Caco-2 (cell line): Measurements from ENCODE around the gene PTTG1IP2. TPM values are rescaled to one million over a fixed set of nuclear protein-coding genes. Genes with fewer than 3 reads are reported as not detected.

Experiments
- BruUV-seq: library from RNA; stranded (reverse); fragments of 400-500 nt; replicated peaks from 2 replicates; lab custom pipeline; 2021; lab: Mats Ljungman, UMichigan
- CTCF ChIA-PET: fragments of 300-600 bp; sonication (Branson Sonifier 250); formaldehyde crosslinking; loops from one replicate; lab custom pipeline; 2022; ENCODE audit warnings: antibody characterized with exemption; lab: Charles Lee
- POLR2A ChIA-PET: fragments of 300-600 bp; sonication (Branson Sonifier 250); formaldehyde crosslinking; loops from one replicate; lab custom pipeline; 2022; ENCODE audit warnings: antibody characterized with exemption; lab: Charles Lee
- DNase-seq, 2 experiments: peaks; one replicate each; pipeline versions ENCODE4 v3.0.0 to v3.0.0-alpha.2; 2020 to 2022
- H3K27me3 ChIP-seq: replicated peaks from 2 replicates; pipeline ENCODE4 v1.6.0; 2011; ENCODE audit warnings: low read length; ENCODE audit not compliant: control insufficient read depth, insufficient read depth
- H3K36me3 ChIP-seq: 2 replicates; pipeline ENCODE4 v1.5.1; 2011; ENCODE audit warnings: low read length; ENCODE audit not compliant: control insufficient read depth, insufficient read depth
- H3K4me1 ChIP-seq: fragments of 250-450 bp; sonication (Bioruptor Pico); 2 replicates; pipeline ENCODE4 v1.5.1; 2020; ENCODE audit warnings: mild to moderate bottlenecking
- H3K4me3 ChIP-seq: 2 replicates; pipeline ENCODE4 v1.5.1; 2011; ENCODE audit warnings: low read depth, mild to moderate bottlenecking, control low read depth, low read length
- H3K9me3 ChIP-seq: fragments of 250-450 bp; sonication (Bioruptor Pico); 2 replicates; pipeline ENCODE4 v1.5.1; 2020; ENCODE audit warnings: mild to moderate bottlenecking, moderate library complexity
- H3K27ac Mint-ChIP-seq: one replicate; pipeline ENCODE4 v1.8.0; 2022; ENCODE audit warnings: mixed read lengths; ENCODE audit not compliant: unreplicated experiment
- H3K27me3 Mint-ChIP-seq: one replicate; pipeline ENCODE4 v1.8.0; 2022; ENCODE audit warnings: mixed read lengths; ENCODE audit not compliant: insufficient read depth, unreplicated experiment
- H3K36me3 Mint-ChIP-seq: one replicate; pipeline ENCODE4 v1.8.0; 2022; ENCODE audit warnings: mild to moderate bottlenecking, mixed read lengths; ENCODE audit not compliant: insufficient read depth, unreplicated experiment
- H3K4me1 Mint-ChIP-seq: one replicate; pipeline ENCODE4 v1.8.0; 2022; ENCODE audit warnings: low read depth, mixed read lengths; ENCODE audit not compliant: unreplicated experiment
- H3K4me3 Mint-ChIP-seq: one replicate; pipeline ENCODE4 v1.8.0; 2022; ENCODE audit warnings: mild to moderate bottlenecking, moderate library complexity, mixed read lengths; ENCODE audit not compliant: unreplicated experiment
- H3K9me3 Mint-ChIP-seq: one replicate; pipeline ENCODE4 v1.8.0; 2022; ENCODE audit warnings: mixed read lengths; ENCODE audit not compliant: unreplicated experiment
- CTCF ChIP-seq, 2 experiments: fragments of 200-600 bp in 1 of 2; IDR thresholded peaks; 1 replicate in 1 of 2; 2 replicates in 1 of 2; pipeline versions ENCODE4 v1.5.1 to v1.8.0; 2011 to 2022; ENCODE audit warnings: antibody characterized with exemption in 1 of 2, control low read depth in 1 of 2, inconsistent platforms in 1 of 2, low read depth in 1 of 2, low read length in 1 of 2, mild to moderate bottlenecking in 1 of 2, moderate library complexity in 1 of 2; ENCODE audit not compliant: insufficient read depth in 1 of 2, severe bottlenecking in 1 of 2, unreplicated experiment in 1 of 2
- intact Hi-C: fragments of 100-400 bp; cut with micrococcal nuclease; formaldehyde crosslinking; loops from one replicate; pipeline ENCODE4 v1.10.0; 2022; ENCODE audit not compliant: unreplicated experiment
- total RNA-seq: library from RNA; stranded (reverse); gene quantifications from 2 replicates; pipeline ENCODE4 v1.2.3, GENCODE V29; 2022

Gene PTTG1IP2
- total RNA-seq, 1 experiment from 2014 or later: not detected

- Mint-ChIP-seq H3K27me3 (peaks cover 15% of the 10 kb centered on the region), H3K4me3 (no peak overlapping the region), H3K4me1 (no peaks in the 10 kb centered on the region), H3K27ac (no peak overlapping the region), H3K36me3 (no peaks in the 10 kb centered on the region), H3K9me3 (no peaks in the 10 kb centered on the region)
- intact Hi-C loops: no loop called here
- no TSS peak for BruUV-seq
- DNase-seq: no peak
- Histone ChIP-seq H3K27me3 (no peaks in the 10 kb centered on the region), H3K4me1 (no peaks in the 10 kb centered on the region), H3K9me3 (no peaks in the 10 kb centered on the region; the same call in 1 of the 2 replicates), H3K4me3 (no peak overlapping the region), H3K36me3 (no peaks in the 10 kb centered on the region)
- ChIA-PET CTCF (interaction anchor here (1.8 kb wide), 1 partner anchor 484 kb away, joined by 9 read pairs; no protein-coding TSS in a partner anchor), POLR2A (no interaction called here)
- TF ChIP-seq CTCF (IDR thresholded peaks at IDR 0.05; ENCODE audit: insufficient read depth in 1 of 2, low read depth in 1 of 2, low read length in 1 of 2, severe bottlenecking in 1 of 2, unreplicated experiment in 1 of 2): no peak
Measured at GRCh38 chr7:90551036-90551435, 81.6 kb downstream of the PTTG1IP2 start.

GRCh38 chr7:90552521-90552920, 83.1 kb downstream of the PTTG1IP2 start:
- no TSS peak for BruUV-seq

GRCh38 chr7:90560730-90561129, 91.3 kb downstream of the PTTG1IP2 start:
- Mint-ChIP-seq H3K4me3 (no peak overlapping the region), H3K27ac (no peak overlapping the region), H3K9me3 (no peaks in the 10 kb centered on the region), H3K27me3 (peaks cover 5% of the 10 kb centered on the region), H3K36me3 (no peaks in the 10 kb centered on the region), H3K4me1 (no peaks in the 10 kb centered on the region)
- no peak for TF ChIP-seq CTCF (IDR thresholded peaks at IDR 0.05; ENCODE audit: insufficient read depth in 1 of 2, low read depth in 1 of 2, low read length in 1 of 2, severe bottlenecking in 1 of 2, unreplicated experiment in 1 of 2)
- no peak overlapping the region for H3K4me3 ChIP-seq
- no peaks in the 10 kb centered on the region; the same call in 1 of the 2 replicates for H3K9me3 ChIP-seq
- CTCF ChIA-PET: no interaction called here
- intact Hi-C loops: no loop called here
- DNase-seq: no peak
- no peaks in the 10 kb centered on the region for H3K27me3 ChIP-seq
- POLR2A ChIA-PET: no interaction called here
- BruUV-seq: no TSS peak
- H3K4me1 ChIP-seq: no peaks in the 10 kb centered on the region
- H3K36me3 ChIP-seq: no peaks in the 10 kb centered on the region

More at GRCh38 chr7:90552521-90552920, 83.1 kb downstream of the PTTG1IP2 start:
- Mint-ChIP-seq H3K27me3 (peaks cover 20% of the 10 kb centered on the region), H3K9me3 (no peaks in the 10 kb centered on the region), H3K27ac (no peak overlapping the region), H3K4me3 (no peak overlapping the region), H3K4me1 (no peaks in the 10 kb centered on the region), H3K36me3 (no peaks in the 10 kb centered on the region)
- H3K27me3 ChIP-seq: no peaks in the 10 kb centered on the region
- DNase-seq: no peak
- peak; percentile 9 to 38 for TF ChIP-seq CTCF (IDR thresholded peaks at IDR 0.05; ENCODE audit: insufficient read depth in 1 of 2, low read depth in 1 of 2, low read length in 1 of 2, severe bottlenecking in 1 of 2, unreplicated experiment in 1 of 2)
- H3K4me3 ChIP-seq: no peak overlapping the region
- CTCF ChIA-PET: interaction anchor here (0.6 to 1.0 kb wide), 2 partner anchors 44 to 482 kb away, joined by 3 to 4 read pairs; partner anchors contain the start of gene CDK14
- H3K36me3 ChIP-seq: no peaks in the 10 kb centered on the region
- no peaks in the 10 kb centered on the region for H3K4me1 ChIP-seq
- intact Hi-C loops: loop anchor here (1.0 to 2.0 kb wide), 2 partner anchors 44 to 77 kb away; partner anchors contain the start of gene CDK14
- no peaks in the 10 kb centered on the region; the same call in 1 of the 2 replicates for H3K9me3 ChIP-seq
- POLR2A ChIA-PET: no interaction called here

Other genes with a start within 250 kb of the PTTG1IP2 start
- 4.8 and 7.4 TPM in 2 replicates for gene CFAP69, start 224.5 kb upstream of the PTTG1IP2 start, total RNA-seq
- not detected in 2 replicates for gene FAM237B, start 148.3 kb upstream of the PTTG1IP2 start, total RNA-seq
- 42.7 and 45.2 TPM in 2 replicates for gene GTPBP10, start 122.9 kb upstream of the PTTG1IP2 start, total RNA-seq
- 38.4 and 39.5 TPM in 2 replicates for gene CLDN12, start 66.2 kb upstream of the PTTG1IP2 start, total RNA-seq
- gene CDK14, start 126.7 kb downstream of the PTTG1IP2 start, total RNA-seq: 18.2 and 22.5 TPM in 2 replicates